Fibroblast of skin of right biceps (primary cell): Measurements from ENCODE around the gene CCL4L2.
"Not testable (repeated sequence)": the region's sequence is repeated elsewhere in the genome, so short reads cannot be mapped to it uniquely, and the experiment has no call there.

ENCODE experiments used
- DNase-seq: peaks from one replicate; pipeline ENCODE4 v3.0.0-alpha.2; 2013

CCL4L2 gene

GRCh38 chr17:36195434-36196130 is 15.3 kb upstream of the CCL4L2 start:
- no peak for DNase-seq

GRCh38 chr17:36196131-36196486 is 14.8 kb upstream of the CCL4L2 start:
- no peak for DNase-seq

- no peak for DNase-seq
Observed at GRCh38 chr17:36197387-36197703, 13.5 kb upstream of the CCL4L2 start.

GRCh38 chr17:36198831-36199465 is 11.9 kb upstream of the CCL4L2 start:
- DNase-seq, result no peak

- DNase-seq, result not testable (repeated sequence)
Observed at GRCh38 chr17:36201102-36201501, 9.8 kb upstream of the CCL4L2 start.

- not testable (repeated sequence) for DNase-seq
Observed at GRCh38 chr17:36201506-36201905, 9.4 kb upstream of the CCL4L2 start.

- no peak for DNase-seq
Observed at GRCh38 chr17:36203335-36203734, 7.5 kb upstream of the CCL4L2 start.

GRCh38 chr17:36204724-36205500 is 6.0 kb upstream of the CCL4L2 start:
- no peak for DNase-seq

- no peak for DNase-seq
Observed at GRCh38 chr17:36205637-36206485, 5.0 kb upstream of the CCL4L2 start.

GRCh38 chr17:36206486-36206821 is 4.4 kb upstream of the CCL4L2 start:
- DNase-seq, result not testable (repeated sequence)

GRCh38 chr17:36207383-36207782 is 3.5 kb upstream of the CCL4L2 start:
- not testable (repeated sequence) for DNase-seq

GRCh38 chr17:36209575-36209974 is 1.3 kb upstream of the CCL4L2 start:
- no peak for DNase-seq

- DNase-seq, result not testable (repeated sequence)
Observed at GRCh38 chr17:36211484-36212271, 815 bp downstream of the CCL4L2 start.

GRCh38 chr17:36212272-36212605 is 1.4 kb downstream of the CCL4L2 start:
- no peak for DNase-seq

GRCh38 chr17:36212966-36213365 is 2.1 kb downstream of the CCL4L2 start:
- no peak for DNase-seq

GRCh38 chr17:36213695-36214094 is 2.8 kb downstream of the CCL4L2 start:
- no peak for DNase-seq

- no peak for DNase-seq
Observed at GRCh38 chr17:36214918-36215317, 4.1 kb downstream of the CCL4L2 start.

GRCh38 chr17:36215406-36216308 is 4.8 kb downstream of the CCL4L2 start:
- DNase-seq, result not testable (repeated sequence)

- not testable (repeated sequence) for DNase-seq
Observed at GRCh38 chr17:36219556-36219955, 8.7 kb downstream of the CCL4L2 start.

- DNase-seq, result not testable (repeated sequence)
Observed at GRCh38 chr17:36220737-36221580, 10.1 kb downstream of the CCL4L2 start.
